HepG2 (cell line): ENCODE data around the gene GTF2I. TPM values are rescaled to one million over a fixed set of nuclear protein-coding genes. Genes with fewer than 3 reads are reported as not detected.
A peak's percentile ranks its signal among the peaks of the same experiment; 100 is the strongest.

ENCODE experiments used
- FOXM1 ChIP-seq: sonication (generic); formaldehyde crosslinking; IDR thresholded peaks from 2 replicates; pipeline ENCODE4 v1.5.0; 2020; ENCODE audit warnings: missing genetic modification reagents
- FOXO1 ChIP-seq: sonication (generic); formaldehyde crosslinking; IDR thresholded peaks from 2 replicates; pipeline ENCODE4 v1.4.0; 2020; ENCODE audit warnings: missing genetic modification reagents
- GPN1 ChIP-seq: sonication (generic); formaldehyde crosslinking; IDR thresholded peaks from 2 replicates; pipeline ENCODE4 v1.5.1; 2020; ENCODE audit warnings: missing genetic modification reagents, borderline replicate concordance
- MBNL3 ChIP-seq: fragments of 250-450 bp; sonication (Bioruptor Pico); conservative IDR thresholded peaks from 2 replicates; pipeline ENCODE4 v1.8.0; 2022; ENCODE audit warnings: mild to moderate bottlenecking, inconsistent platforms
- MLLT10 ChIP-seq: sonication (generic); formaldehyde crosslinking; IDR thresholded peaks from 2 replicates; pipeline ENCODE4 v1.4.0; 2020; ENCODE audit warnings: missing genetic modification reagents
- MYC ChIP-seq: sonication (generic); formaldehyde crosslinking; IDR thresholded peaks from 2 replicates; pipeline ENCODE4 v1.9.0; 2021; ENCODE audit warnings: missing genetic modification reagents, borderline replicate concordance
- NR2F6 ChIP-seq, 2 experiments: IDR thresholded peaks; 2 replicates each; pipeline ENCODE4 v1.6.1; 2016; ENCODE audit warnings: antibody characterized with exemption in 1 of 2, mild to moderate bottlenecking in 1 of 2
- NR3C1 ChIP-seq: sonication (generic); formaldehyde crosslinking; IDR thresholded peaks from 2 replicates; pipeline ENCODE4 v1.4.0; 2020; ENCODE audit warnings: missing genetic modification reagents
- POLR2AphosphoS5 ChIP-seq: IDR thresholded peaks from 2 replicates; pipeline ENCODE4 v1.6.1; 2012; ENCODE audit warnings: low read depth, low read length
- PRDM15 ChIP-seq: sonication (generic); formaldehyde crosslinking; IDR thresholded peaks from 2 replicates; pipeline ENCODE4 v1.4.0; 2020; ENCODE audit warnings: missing genetic modification reagents
- SIN3B ChIP-seq: fragments of 150-350 bp; IDR thresholded peaks from 2 replicates; pipeline ENCODE4 v1.6.1; 2014; ENCODE audit warnings: low read length
- SPEN ChIP-seq: sonication (generic); formaldehyde crosslinking; IDR thresholded peaks from 2 replicates; pipeline ENCODE4 v1.5.1; 2020; ENCODE audit warnings: low read depth, mild to moderate bottlenecking, missing genetic modification reagents
- STAT6 ChIP-seq: sonication (generic); formaldehyde crosslinking; IDR thresholded peaks from 2 replicates; pipeline ENCODE4 v1.4.0; 2020; ENCODE audit warnings: missing genetic modification reagents, mild to moderate bottlenecking, borderline replicate concordance
- ZKSCAN8 ChIP-seq: IDR thresholded peaks from 2 replicates; pipeline ENCODE4 v1.6.1; 2016; ENCODE audit warnings: borderline replicate concordance, missing genetic modification reagents, missing compliant biosample characterization
- ZNF121 ChIP-seq: sonication (generic); formaldehyde crosslinking; IDR thresholded peaks from 2 replicates; pipeline ENCODE4 v1.5.0; 2020; ENCODE audit warnings: mild to moderate bottlenecking, missing genetic modification reagents
- ZNF224 ChIP-seq: sonication (generic); formaldehyde crosslinking; IDR thresholded peaks from 2 replicates; pipeline ENCODE4 v1.5.0; 2020; ENCODE audit warnings: mild to moderate bottlenecking, missing genetic modification reagents
- ZNF234 ChIP-seq: sonication (generic); formaldehyde crosslinking; conservative IDR thresholded peaks from 2 replicates; pipeline ENCODE4 v1.5.1; 2020; ENCODE audit warnings: mild to moderate bottlenecking, missing genetic modification reagents
- ZNF33A ChIP-seq: sonication (generic); formaldehyde crosslinking; IDR thresholded peaks from 2 replicates; pipeline ENCODE4 v1.5.1; 2020; ENCODE audit warnings: missing genetic modification reagents, mild to moderate bottlenecking, moderate library complexity, borderline replicate concordance
- ZNF430 ChIP-seq: sonication (generic); formaldehyde crosslinking; IDR thresholded peaks from 2 replicates; pipeline ENCODE4 v1.9.0; 2021; ENCODE audit warnings: mild to moderate bottlenecking, missing genetic modification reagents
- polyA plus RNA-seq, 8 experiments: library from polyadenylated mRNA; depleted of rRNA in 3 of 8; stranded (reverse) in 7 of 8; unstranded in 1 of 8; fragments of >200 nt; fragmentation: Illumina TruSeq in 4 of 8; extraction: Trizol in 4 of 8; gene quantifications; 2 replicates each; pipeline versions ENCODE4 v1.2.1 to v1.2.3, GENCODE V29; 2011 to 2016; ENCODE audit warnings: low read depth in 4 of 8, missing spikeins in 1 of 8, mixed read lengths in 1 of 8; ENCODE audit not compliant: insufficient read depth in 1 of 8
- total RNA-seq, 5 experiments: library from RNA; depleted of rRNA; stranded (reverse); fragments of >200 nt; fragmentation: Illumina TruSeq; extraction: Trizol; gene quantifications; 2 replicates each; pipeline ENCODE4 v1.2.3, GENCODE V29; 2016; ENCODE audit warnings: low read depth in 1 of 5
- TF ChIP-seq, protein P1 (sequence below): sonication (generic); formaldehyde crosslinking; IDR thresholded peaks from 2 replicates; pipeline ENCODE4 v1.5.1; 2020; ENCODE audit warnings: mild to moderate bottlenecking, missing genetic modification reagents, moderate library complexity

Gene GTF2I
- total and polyA plus RNA-seq, 2 of the 13 experiments (the other 11 are each of a cell fraction or from before 2014, with no cell fraction given) = 74.6 to 125 TPM

DNA sequence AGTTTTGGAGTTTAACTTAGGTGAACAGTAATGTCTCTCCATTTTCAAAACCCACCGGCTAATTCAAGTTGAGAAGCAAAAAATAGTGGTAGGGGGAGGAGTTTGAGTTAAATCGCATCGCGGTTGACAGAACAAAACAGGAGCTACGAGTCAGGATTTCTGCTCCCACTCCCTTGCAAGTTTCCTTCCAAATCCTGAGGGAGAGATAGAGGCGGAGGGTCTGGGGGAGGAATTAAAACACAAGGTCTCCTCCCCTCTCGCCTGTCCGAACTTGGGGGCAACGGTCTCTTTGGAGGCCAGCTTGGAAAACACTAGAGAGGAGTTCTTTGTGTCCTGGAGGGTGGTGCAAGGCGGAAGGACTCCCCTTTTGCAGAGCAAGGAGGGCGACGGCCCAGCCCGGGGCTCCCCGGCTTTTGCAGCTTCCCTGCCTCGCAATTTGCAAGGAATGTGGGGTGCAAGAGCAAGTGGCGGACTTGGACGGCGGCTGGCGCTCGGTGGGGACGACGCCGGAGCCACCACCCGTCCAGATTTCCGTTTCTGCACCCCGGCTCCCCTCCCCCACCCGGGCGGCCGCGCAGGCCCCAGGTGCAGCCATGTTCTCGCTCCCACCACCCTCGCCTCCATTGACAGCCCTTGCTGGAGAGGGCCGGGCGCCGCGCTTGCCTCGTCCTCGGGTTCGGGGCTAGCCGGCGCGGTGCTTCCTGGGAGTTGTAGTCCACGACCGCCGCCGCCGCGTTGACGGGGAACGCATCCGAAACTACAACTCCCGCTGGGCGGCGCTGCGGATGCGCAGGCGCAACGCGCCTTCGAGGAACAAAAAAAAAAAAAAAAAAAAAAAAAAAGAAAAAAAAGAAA lies 454 bp upstream of the GTF2I start (continued):
- TF ChIP-seq, protein P1, sequence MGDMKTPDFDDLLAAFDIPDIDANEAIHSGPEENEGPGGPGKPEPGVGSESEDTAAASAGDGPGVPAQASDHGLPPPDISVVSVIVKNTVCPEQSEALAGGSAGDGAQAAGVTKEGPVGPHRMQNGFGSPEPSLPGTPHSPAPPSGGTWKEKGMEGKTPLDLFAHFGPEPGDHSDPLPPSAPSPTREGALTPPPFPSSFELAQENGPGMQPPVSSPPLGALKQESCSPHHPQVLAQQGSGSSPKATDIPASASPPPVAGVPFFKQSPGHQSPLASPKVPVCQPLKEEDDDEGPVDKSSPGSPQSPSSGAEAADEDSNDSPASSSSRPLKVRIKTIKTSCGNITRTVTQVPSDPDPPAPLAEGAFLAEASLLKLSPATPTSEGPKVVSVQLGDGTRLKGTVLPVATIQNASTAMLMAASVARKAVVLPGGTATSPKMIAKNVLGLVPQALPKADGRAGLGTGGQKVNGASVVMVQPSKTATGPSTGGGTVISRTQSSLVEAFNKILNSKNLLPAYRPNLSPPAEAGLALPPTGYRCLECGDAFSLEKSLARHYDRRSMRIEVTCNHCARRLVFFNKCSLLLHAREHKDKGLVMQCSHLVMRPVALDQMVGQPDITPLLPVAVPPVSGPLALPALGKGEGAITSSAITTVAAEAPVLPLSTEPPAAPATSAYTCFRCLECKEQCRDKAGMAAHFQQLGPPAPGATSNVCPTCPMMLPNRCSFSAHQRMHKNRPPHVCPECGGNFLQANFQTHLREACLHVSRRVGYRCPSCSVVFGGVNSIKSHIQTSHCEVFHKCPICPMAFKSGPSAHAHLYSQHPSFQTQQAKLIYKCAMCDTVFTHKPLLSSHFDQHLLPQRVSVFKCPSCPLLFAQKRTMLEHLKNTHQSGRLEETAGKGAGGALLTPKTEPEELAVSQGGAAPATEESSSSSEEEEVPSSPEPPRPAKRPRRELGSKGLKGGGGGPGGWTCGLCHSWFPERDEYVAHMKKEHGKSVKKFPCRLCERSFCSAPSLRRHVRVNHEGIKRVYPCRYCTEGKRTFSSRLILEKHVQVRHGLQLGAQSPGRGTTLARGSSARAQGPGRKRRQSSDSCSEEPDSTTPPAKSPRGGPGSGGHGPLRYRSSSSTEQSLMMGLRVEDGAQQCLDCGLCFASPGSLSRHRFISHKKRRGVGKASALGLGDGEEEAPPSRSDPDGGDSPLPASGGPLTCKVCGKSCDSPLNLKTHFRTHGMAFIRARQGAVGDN (CRISPR knock-in tag) = peak; percentile 86
- TF ChIP-seq ZNF33A (CRISPR knock-in tag) = no peak
- TF ChIP-seq FOXM1 (CRISPR knock-in tag) = no peak
- TF ChIP-seq ZNF224 (CRISPR knock-in tag) = no peak
- peak; percentile 39; the same call in 1 of the 2 replicates for TF ChIP-seq GPN1
- TF ChIP-seq SPEN = peak; percentile 70
- TF ChIP-seq ZNF121 (CRISPR knock-in tag) = no peak
- no peak for TF ChIP-seq SIN3B
- TF ChIP-seq MBNL3 (CRISPR knock-in tag) = no peak
- no peak for TF ChIP-seq PRDM15 (CRISPR knock-in tag)
- no peak for TF ChIP-seq STAT6 (CRISPR knock-in tag)
- peak; percentile 39; the same call in 1 of the 2 replicates for TF ChIP-seq ZKSCAN8 (CRISPR knock-in tag)
- peak; percentile 56 for TF ChIP-seq POLR2AphosphoS5
- TF ChIP-seq MLLT10 (CRISPR knock-in tag) = no peak
- no peak for TF ChIP-seq ZNF234 (CRISPR knock-in tag)
- TF ChIP-seq FOXO1 = no peak; the same call in 1 of the 2 replicates
- TF ChIP-seq MYC (CRISPR knock-in tag) = peak; percentile 82; the same call in 1 of the 2 replicates
- TF ChIP-seq ZNF430 (CRISPR knock-in tag) = peak; percentile 81; the same call in 1 of the 2 replicates
- TF ChIP-seq NR2F6 (IDR thresholded peaks at IDR 0.05) = no peak
- TF ChIP-seq NR2F6 (CRISPR knock-in tag; IDR thresholded peaks at IDR 0.05) = no peak
- TF ChIP-seq NR3C1 = no peak
